Spleen (tissue), 11 donors: ENCODE results near the gene PRSS27. TPM values are rescaled to one million over a fixed set of nuclear protein-coding genes. Genes with fewer than 3 reads are reported as not detected.
A peak's percentile ranks its signal among the peaks of the same experiment; 100 is the strongest.

Source experiments
- DNase-seq: peaks from one replicate; pipeline ENCODE4 v3.0.0-alpha.2; 2020
- H3K27ac ChIP-seq, 8 donors: fragments of 200-600 bp; sonication (generic) in 7 of 8; 1 replicate in 4 of 8; 2 replicates in 4 of 8; pipeline versions ENCODE4 v1.5.0 to v1.8.0; 2016 to 2021; ENCODE audit warnings: inconsistent platforms in 4 of 8, mild to moderate bottlenecking in 4 of 8, moderate library complexity in 1 of 8
- H3K27me3 ChIP-seq, 7 donors: fragments of 200-600 bp; sonication (generic) in 6 of 7; replicated peaks in 1 of 7; 1 replicate in 4 of 7; 2 replicates in 3 of 7; pipeline versions ENCODE4 v1.5.0 to v1.8.0; 2016 to 2021; ENCODE audit warnings: inconsistent platforms in 3 of 7, mild to moderate bottlenecking in 1 of 7
- H3K36me3 ChIP-seq, 6 donors: fragments of 200-600 bp; sonication (generic) in 5 of 6; 1 replicate in 4 of 6; 2 replicates in 2 of 6; pipeline versions ENCODE4 v1.5.0 to v1.8.0; 2016 to 2021; ENCODE audit warnings: inconsistent platforms in 2 of 6
- H3K4me1 ChIP-seq, 6 donors: fragments of 200-600 bp; sonication (generic) in 5 of 6; 1 replicate in 3 of 6; 2 replicates in 3 of 6; pipeline versions ENCODE4 v1.5.0 to v1.8.0; 2016 to 2021; ENCODE audit warnings: inconsistent platforms in 3 of 6
- H3K4me3 ChIP-seq, 8 donors: fragments of 200-600 bp; sonication (generic) in 7 of 8; 1 replicate in 4 of 8; 2 replicates in 4 of 8; pipeline versions ENCODE4 v1.5.0 to v1.8.0; 2016 to 2021; ENCODE audit warnings: inconsistent platforms in 4 of 8, mild to moderate bottlenecking in 4 of 8, moderate library complexity in 2 of 8
- H3K9me3 ChIP-seq, 8 donors: fragments of 200-600 bp; sonication (generic) in 7 of 8; 1 replicate in 4 of 8; 2 replicates in 4 of 8; pipeline versions ENCODE4 v1.5.0 to v1.8.0; 2016 to 2021; ENCODE audit warnings: inconsistent platforms in 4 of 8
- POLR2A ChIP-seq, 3 donors: fragments of 450-650 bp; IDR thresholded peaks; one replicate each; pipeline ENCODE4 v1.5.1; 2017; ENCODE audit warnings: antibody characterized with exemption in 3 of 3, mild to moderate bottlenecking in 1 of 3
- POLR2AphosphoS5 ChIP-seq, 3 donors: sonication (generic); formaldehyde crosslinking; IDR thresholded peaks; one replicate each; pipeline ENCODE4 v1.5.1; 2017; ENCODE audit warnings: antibody characterized with exemption in 3 of 3
- WGBS, 5 donors: extraction: QIAGEN DNeasy Blood & Tissue Kit in 3 of 5; methylation state at CpG; one replicate each; pipeline versions ENCODE4 v1.1.5 to v1.1.7; 2013 to 2018; 5-methylcytosine and 5-hydroxymethylcytosine counted together
- intact Hi-C: fragments of 100-400 bp; cut with DNase I; formaldehyde crosslinking; loops from one replicate; pipeline ENCODE4 v1.15.0; 2023; ENCODE audit warnings: low total_unique reads
- polyA plus RNA-seq, 3 donors: library from polyadenylated mRNA; stranded (reverse); fragments of 200-250 nt; gene quantifications; one replicate each; pipeline ENCODE4 v1.2.1, GENCODE V29; 2013
- total RNA-seq, 7 donors: library from RNA; depleted of rRNA in 3 of 7; stranded (reverse); fragments of >200 nt in 3 of 7; fragmentation: NEBNext Ultra II Directional in 4 of 7; extraction: Animal tissue kit (Norgen Biotek cat#: 25700) in 4 of 7; gene quantifications; one replicate each; pipeline versions ENCODE4 v1.1.0 to v1.2.1, GENCODE V29; 2016 to 2021
- TF ChIP-seq, protein P1 (sequence below), 11 experiments: fragments of 200-600 bp in 7 of 11; fragments of 450-650 bp in 4 of 11; sonication (generic) in 4 of 11; IDR thresholded peaks in 8 of 11; conservative IDR thresholded peaks in 3 of 11; 1 replicate in 7 of 11; 2 replicates in 4 of 11; pipeline versions ENCODE4 v1.4.0 to v1.8.0; 2016 to 2021; ENCODE audit warnings: antibody characterized with exemption in 11 of 11, inconsistent platforms in 4 of 11, mild to moderate bottlenecking in 1 of 11
- donor health status: healthy with polysubstance abuse.
- donor health status: DM: no; HTN: no; CAD: no; lungs with moderate emphysema.
- donor health status: DM: no; HTN: no; CAD: no.
- donor health status: Bipolar disorder and iron deficiency.
- donor health status: healthy.
- donor health status: DM: no; HTN: no; CAD: no.
- donor health status: DM: yes; HTN: yes; CAD: no.

PRSS27 gene
- total and polyA plus RNA-seq, 10 donors = 0.84 to 2.1 (median 1.2) TPM

DNA sequence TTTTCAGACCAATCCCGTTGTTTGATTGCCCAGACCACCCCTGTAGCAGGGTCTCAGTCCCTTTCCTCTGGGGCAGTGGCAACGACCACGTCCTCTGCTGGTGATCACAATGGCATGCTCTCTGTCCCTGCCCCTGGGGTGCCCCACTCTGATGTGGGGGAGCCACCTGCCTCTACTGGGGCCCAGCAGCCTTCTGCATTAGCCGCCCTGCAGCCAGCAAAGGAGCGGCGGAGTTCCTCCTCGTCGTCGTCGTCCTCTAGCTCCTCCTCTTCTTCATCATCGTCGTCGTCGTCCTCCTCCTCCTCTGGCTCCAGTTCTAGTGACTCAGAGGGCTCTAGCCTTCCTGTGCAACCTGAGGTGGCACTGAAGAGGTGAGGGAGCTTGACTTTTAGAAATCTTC, 47.9 kb upstream of the PRSS27 start:
- intact Hi-C loops = no loop called here
- no peaks in the 10 kb centered on the region for H3K27me3 ChIP-seq
- H3K36me3 ChIP-seq = peaks cover 16 to 100% (median 98%) of the 10 kb centered on the region in 6 donors
- WGBS, 5 donors = 75 to 85% (median 82%) methylated on average over 13 to 14 of the region's 14 CpGs
- no peaks in the 10 kb centered on the region for H3K9me3 ChIP-seq
- H3K4me1 ChIP-seq = peaks cover 0 to 41% (median 13%) of the 10 kb centered on the region in 6 donors
- H3K4me3 ChIP-seq = no peak overlapping the region
- TF ChIP-seq POLR2A (IDR thresholded peaks at IDR 0.05) = no peak
- TF ChIP-seq, protein P1, sequence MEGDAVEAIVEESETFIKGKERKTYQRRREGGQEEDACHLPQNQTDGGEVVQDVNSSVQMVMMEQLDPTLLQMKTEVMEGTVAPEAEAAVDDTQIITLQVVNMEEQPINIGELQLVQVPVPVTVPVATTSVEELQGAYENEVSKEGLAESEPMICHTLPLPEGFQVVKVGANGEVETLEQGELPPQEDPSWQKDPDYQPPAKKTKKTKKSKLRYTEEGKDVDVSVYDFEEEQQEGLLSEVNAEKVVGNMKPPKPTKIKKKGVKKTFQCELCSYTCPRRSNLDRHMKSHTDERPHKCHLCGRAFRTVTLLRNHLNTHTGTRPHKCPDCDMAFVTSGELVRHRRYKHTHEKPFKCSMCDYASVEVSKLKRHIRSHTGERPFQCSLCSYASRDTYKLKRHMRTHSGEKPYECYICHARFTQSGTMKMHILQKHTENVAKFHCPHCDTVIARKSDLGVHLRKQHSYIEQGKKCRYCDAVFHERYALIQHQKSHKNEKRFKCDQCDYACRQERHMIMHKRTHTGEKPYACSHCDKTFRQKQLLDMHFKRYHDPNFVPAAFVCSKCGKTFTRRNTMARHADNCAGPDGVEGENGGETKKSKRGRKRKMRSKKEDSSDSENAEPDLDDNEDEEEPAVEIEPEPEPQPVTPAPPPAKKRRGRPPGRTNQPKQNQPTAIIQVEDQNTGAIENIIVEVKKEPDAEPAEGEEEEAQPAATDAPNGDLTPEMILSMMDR (IDR thresholded peaks at IDR 0.05 in 8 of 11, conservative IDR thresholded peaks at IDR 0.05 in 3 of 11) = no peak
- TF ChIP-seq POLR2AphosphoS5 (IDR thresholded peaks at IDR 0.05) = no peak
- peak; percentile 66 for DNase-seq
- H3K27ac ChIP-seq = no peak overlapping the region

DNA sequence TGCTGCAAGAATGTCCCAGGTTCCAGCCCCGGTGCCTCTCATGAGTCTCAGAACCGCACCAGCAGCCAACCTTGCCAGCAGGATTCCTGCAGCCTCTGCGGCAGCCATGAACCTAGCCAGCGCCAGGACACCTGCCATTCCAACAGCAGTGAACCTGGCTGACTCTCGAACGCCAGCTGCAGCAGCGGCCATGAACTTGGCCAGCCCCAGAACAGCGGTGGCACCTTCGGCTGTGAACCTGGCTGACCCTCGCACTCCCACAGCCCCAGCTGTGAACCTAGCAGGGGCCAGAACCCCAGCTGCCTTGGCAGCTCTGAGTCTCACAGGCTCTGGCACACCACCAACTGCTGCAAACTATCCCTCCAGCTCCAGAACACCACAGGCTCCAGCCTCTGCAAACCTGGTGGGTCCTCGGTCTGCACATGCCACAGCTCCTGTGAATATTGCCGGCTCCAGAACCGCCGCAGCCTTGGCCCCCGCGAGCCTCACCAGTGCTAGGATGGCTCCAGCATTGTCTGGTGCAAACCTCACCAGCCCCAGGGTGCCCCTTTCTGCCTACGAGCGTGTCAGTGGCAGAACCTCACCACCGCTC, 47.2 kb upstream of the PRSS27 start:
- Histone ChIP-seq H3K27me3 (no peaks in the 10 kb centered on the region), H3K4me3 (no peak overlapping the region), H3K27ac (no peak overlapping the region), H3K4me1 (peaks cover 0 to 40% (median 13%) of the 10 kb centered on the region in 6 donors), H3K36me3 (peaks cover 17 to 100% (median 100%) of the 10 kb centered on the region in 6 donors), H3K9me3 (no peaks in the 10 kb centered on the region)
- no peak for TF ChIP-seq POLR2A (IDR thresholded peaks at IDR 0.05)
- TF ChIP-seq, protein P1 (IDR thresholded peaks at IDR 0.05 in 8 of 11, conservative IDR thresholded peaks at IDR 0.05 in 3 of 11) = no peak
- TF ChIP-seq POLR2AphosphoS5 (IDR thresholded peaks at IDR 0.05) = peak in 1 of 3 donors; percentile 65
- intact Hi-C loops = no loop called here
- DNase-seq = peak; percentile 73
- WGBS, 5 donors = 87 to 98% (median 94%) methylated on average over 10 to 19 of the region's 19 CpGs

- TF ChIP-seq POLR2A (IDR thresholded peaks at IDR 0.05) = no peak
- TF ChIP-seq POLR2AphosphoS5 (IDR thresholded peaks at IDR 0.05) = peak in 1 of 3 donors; percentile 6
- peak; percentile 54 for DNase-seq
- intact Hi-C loops = no loop called here
- no peak overlapping the region for H3K4me3 ChIP-seq
- no peaks in the 10 kb centered on the region for H3K9me3 ChIP-seq
- H3K36me3 ChIP-seq = peaks cover 21 to 100% (median 100%) of the 10 kb centered on the region in 6 donors
- H3K4me1 ChIP-seq = peaks cover 0 to 35% (median 13%) of the 10 kb centered on the region in 6 donors
- H3K27ac ChIP-seq = no peak overlapping the region
- no peaks in the 10 kb centered on the region for H3K27me3 ChIP-seq
- WGBS, 5 donors = 96 to 97% (median 96%) methylated on average over 41 to 44 of the region's 44 CpGs
These were observed 46.6 kb upstream of the PRSS27 start for GRCh38 chr16:2766430-2767139.

GRCh38 chr16:2765462-2766404, 45.7 kb upstream of the PRSS27 start:
- WGBS, 5 donors = 96 to 98% (median 97%) methylated on average over 71 to 73 of the region's 73 CpGs
- H3K27me3 ChIP-seq = no peaks in the 10 kb centered on the region
- H3K4me1 ChIP-seq = peaks cover 0 to 29% (median 10%) of the 10 kb centered on the region in 6 donors
- no peaks in the 10 kb centered on the region for H3K9me3 ChIP-seq
- TF ChIP-seq POLR2A (IDR thresholded peaks at IDR 0.05) (no peak), POLR2AphosphoS5 (IDR thresholded peaks at IDR 0.05) (peak in 2 of 3 donors; percentile 29 to 62)
- peaks cover 21 to 100% (median 100%) of the 10 kb centered on the region in 6 donors for H3K36me3 ChIP-seq
- intact Hi-C loops = no loop called here
- no peak overlapping the region for H3K27ac ChIP-seq
- no peak overlapping the region for H3K4me3 ChIP-seq
- DNase-seq = peak; percentile 72
